ENCODE measurements around the gene UTP11. TPM values are rescaled to one million over a fixed set of nuclear protein-coding genes. Genes with fewer than 3 reads are reported as not detected.

Gene UTP11
- polyA plus RNA-seq, 1 donor: 42.7 TPM

DNA sequence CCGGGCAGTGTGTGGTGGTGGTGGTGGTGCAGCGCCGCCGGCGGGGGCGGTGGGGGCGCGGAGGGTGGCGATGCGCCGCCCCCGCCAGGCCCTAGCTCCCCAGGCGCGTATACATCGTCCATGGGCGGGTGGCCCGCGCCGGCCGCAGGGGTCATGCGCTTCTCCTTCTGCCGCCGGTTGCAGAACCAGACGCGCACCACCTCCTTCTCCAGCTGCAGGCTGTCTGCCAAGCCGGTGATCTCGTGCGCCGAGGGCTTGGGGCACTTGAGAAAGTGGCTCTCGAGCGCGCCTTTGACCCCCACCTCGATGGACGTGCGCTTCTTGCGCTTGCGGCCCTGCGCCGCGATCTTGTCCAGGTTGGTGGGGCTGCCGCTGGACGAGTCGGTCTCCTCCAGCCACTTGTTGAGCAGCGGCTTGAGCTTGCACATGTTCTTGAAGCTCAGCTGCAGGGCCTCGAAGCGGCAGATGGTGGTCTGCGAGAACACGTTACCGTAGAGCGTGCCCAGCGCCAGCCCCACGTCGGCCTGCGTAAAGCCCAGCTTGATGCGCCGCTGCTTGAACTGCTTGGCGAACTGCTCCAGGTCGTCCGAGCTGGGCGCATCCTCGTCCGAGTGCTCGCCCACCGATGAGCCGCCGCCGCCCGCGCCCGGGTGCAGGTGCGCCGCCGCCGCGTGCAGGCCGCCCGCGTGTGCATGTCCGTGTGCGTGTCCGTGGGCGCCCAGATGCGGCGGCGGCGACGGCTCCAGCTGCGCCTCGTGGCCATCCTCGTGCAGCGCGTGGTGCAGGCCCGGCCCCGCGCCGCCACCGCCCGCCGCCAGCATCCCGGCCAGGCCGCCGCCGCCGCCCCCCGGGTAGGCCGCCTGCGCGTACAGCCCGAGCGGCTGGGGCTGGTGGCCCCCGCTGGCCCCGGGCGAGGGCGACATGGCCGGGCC lies 33.1 kb downstream of the UTP11 start:
- no peak for DNase-seq

DNA sequence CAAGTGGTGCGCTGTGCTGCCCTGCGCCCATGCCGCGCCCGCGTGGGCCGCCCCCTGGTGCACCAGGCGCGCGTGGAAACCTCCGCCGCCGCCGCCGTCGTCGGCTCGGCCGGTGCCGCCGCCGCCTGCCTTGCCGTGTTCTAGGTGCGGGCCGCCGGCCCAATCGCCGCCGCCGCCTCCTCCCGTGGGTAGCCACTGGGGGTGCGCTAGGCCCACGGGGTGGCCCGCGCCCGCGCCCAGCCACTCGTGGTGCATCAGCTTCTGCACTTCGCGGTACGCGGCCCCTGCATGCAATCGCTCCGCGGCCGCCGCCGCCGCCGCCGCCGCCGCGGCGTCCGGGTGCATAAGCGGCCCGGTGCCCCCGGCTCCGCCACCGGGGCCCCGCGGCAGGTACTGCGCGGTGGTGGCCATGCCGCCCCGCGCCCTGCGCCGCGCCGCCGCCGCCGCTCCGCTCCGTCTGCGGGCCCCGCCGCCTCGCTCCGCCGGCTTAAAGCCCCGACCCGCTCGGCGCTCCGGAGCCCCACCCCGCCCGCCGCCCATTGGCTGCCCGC lies 33.9 kb downstream of the UTP11 start, which contains the start of gene POU3F1:
POU3F1 (minus strand) TSS at position 461 of the 551 bp plus-strand sequence; CDS start at position 411, 50 bp downstream.
- no peak for DNase-seq

GRCh38 chr1:38046884-38047602 lies 34.5 kb downstream of the UTP11 start:
- peak; percentile 83 for DNase-seq

GRCh38 chr1:38047603-38048141 lies 35.1 kb downstream of the UTP11 start:
- no peak for DNase-seq

DNA sequence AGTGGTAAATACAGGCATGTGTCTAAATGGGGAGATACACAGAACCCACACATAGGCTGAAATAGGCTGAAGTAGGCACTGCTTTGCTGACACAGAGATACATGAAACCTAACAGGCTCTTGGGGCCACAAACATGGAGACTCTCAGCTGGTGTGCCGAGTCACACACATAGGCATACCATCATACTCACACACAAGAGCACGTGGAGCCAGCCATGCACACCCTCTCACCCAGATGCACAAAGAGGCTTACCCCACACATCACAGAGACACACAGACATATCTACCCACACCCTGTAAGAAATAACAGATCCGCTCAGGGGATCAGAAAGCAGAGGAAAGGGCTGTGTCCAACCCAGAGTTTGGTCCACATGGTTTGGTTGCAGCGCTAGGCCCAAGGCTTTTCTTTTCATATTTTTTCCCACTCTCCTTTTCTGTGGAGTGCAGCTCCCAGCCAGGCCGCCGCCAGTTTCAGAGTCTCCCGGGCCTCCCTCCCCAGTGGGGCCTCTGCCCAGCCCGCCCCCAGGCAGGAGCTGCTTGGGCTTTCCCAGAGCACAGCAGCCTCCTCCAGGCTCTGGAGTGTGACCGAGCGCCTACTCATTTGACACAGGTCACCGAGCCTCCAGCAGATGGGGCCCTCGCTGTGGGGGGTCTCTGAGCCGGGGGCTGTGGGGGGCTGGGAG lies 38.0 kb downstream of the UTP11 start:
- no peak for DNase-seq

DNA sequence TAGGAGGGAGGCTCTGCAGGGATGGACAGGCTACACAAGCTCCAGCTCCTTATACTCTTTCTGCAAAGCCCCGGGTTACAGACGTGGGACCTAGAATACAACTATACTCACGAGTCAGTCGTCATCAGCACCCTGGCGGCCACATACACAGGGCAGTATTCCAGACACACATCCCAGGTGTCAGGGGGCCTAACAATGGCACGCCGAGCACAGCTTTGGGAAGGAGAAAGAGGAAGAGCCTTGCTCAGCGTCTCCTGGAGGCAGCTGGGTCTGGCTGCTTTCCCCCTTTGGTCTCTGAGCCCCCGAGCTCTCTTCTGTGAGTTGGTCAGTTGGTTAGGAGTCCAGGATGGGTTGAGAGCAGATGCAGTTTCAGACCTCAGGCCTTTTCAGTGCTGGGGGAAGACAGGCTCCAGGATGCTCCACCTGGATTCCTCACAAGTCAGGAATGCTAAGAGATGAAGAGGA lies 38.6 kb downstream of the UTP11 start:
- no peak for DNase-seq

- DNase-seq: no peak
Observed at GRCh38 chr1:38052750-38053415, 40.3 kb downstream of the UTP11 start.

DNA sequence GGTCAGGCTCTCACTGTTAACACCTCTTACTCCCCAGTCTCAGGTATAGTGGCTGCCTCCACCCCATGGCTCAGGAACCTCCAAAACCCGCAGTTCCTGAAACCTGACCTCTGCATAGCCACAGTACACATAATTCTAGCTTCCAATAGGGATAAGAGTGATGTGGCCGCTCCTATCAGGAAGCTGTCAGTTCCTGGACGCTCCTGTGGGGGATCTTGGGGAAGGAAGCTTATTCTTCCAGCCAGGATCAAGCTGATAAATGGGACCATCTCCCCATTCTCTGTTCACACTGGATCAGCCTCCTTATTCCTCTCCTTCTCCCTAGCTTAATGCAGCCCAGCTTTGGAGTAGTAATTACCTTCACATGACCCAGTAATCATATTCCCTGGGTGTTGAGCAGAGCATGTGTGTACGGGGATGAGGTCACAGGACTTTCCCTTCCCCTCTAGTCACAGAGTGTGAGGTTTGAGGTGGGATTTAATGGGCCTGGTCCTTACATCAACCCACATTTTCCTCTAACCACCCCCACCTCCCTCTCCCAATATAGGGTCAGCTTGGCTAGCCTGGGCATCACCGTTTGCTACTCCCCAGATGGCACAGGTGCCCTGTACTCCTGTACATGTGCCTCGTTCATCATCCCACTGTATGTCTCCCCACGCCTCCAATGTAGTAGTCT lies 41.0 kb downstream of the UTP11 start:
- no peak for DNase-seq

DNA sequence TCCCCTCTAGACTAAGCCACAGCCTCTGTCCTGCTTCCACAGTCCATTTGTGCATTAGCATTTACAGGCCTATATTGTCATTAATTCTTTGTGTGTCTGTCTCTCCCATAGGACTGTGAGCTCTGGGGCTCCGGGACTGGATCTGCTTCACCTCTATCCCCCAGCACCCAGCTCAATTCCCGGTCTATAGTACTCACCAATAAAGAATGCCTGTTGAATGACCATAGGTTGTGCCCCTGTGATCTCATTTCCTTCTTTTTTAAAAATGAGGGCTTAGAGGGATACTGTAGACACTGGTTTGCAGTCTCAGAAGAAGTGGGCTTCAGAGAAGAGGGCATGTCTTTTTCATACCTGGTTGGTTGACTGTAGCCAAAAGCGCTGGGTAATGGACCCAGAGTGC lies 42.9 kb downstream of the UTP11 start:
- no peak for DNase-seq

DNA sequence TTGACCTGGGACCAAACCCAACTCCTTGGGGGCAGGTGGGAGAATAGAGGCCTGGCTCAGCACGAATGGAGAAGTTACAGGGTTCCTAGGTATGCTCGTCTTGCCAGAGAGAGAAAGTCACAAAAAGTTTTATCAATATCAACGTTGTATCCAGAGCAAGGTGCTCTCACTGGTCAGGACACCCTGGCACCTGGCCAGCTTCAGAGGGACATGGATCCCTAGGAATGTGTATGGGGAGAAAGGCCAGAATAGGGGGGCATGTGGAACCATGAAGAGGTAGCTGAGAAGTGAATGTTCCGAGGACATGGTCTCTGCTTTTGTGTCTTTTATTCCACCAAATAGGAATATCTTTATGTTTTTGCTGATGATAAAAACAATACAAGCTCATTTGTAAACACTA lies 43.4 kb downstream of the UTP11 start:
- no peak for DNase-seq

DNA sequence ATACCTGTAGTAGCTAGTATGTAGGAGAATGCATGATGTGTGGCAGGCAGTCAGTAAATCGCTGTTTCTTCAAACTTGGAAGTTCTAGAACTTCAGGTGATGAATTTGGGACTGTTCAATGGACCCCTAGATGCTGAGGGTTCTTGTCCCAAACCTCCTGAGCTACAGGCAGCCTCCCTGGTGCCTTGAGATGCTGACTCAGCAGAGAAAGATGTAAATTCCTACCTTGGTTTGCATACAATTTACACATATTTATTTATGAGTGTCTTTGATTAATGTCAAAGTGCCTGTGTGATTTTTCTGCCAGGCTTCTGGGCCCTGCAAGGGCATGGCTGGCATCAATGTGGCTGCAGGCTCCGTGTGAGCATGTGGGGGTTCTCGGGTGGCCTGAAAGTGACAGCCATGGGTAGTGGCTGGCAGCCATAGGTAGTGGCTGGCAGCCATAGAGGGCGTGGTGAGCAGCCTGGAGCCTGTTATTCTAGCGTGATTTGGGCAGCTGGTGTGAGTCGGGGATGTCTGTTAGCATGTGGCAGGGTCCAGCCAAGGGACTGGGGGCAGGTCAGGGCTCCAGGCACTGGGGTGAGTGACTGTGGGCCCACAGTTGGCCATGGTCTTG lies 47.2 kb downstream of the UTP11 start:
- no peak for DNase-seq

- no peak for DNase-seq
Observed at GRCh38 chr1:38060498-38060897, 48.0 kb downstream of the UTP11 start.

DNA sequence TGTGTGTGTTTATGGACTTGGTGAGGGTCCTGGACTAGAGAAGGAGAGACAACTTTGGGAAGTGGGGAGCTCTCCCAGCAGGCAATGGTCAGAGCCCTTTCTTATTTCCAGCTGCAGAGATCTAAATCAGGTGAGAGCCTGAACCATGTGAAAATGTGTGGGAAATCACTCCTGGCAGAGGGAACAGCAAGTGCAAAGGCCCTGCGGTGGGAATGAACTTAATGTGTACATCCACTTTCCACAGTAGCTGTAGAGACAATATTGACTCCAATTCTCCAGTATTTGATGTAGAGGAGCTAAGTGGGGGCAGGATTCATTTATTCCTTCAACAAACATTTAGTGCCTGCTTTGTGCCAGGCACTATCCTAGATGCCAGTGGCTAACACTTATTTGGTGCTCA lies 48.8 kb downstream of the UTP11 start:
- no peak for DNase-seq

DNA sequence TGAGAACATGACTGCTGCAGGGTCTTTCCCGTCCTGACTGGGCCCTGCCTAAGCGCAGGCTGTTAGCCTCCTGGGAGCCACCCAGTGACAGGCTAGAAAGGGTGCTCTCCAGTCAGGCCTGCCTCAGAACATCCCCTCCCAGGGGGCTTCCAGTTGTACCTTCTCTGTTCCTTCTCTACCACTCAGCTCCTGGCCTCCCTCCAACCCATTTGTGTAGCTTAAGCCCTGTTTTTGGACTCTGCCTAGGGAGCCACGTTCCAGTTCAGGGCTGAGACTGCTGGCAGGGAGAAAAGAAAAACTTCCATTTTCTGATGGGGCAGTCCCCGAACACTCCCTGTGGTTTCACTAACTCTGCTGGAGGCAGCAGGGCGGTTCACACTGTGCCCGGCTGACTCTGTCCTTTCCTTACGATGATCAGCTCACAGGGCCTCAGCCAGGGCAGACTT lies 49.4 kb downstream of the UTP11 start:
- no peak for DNase-seq

DNA sequence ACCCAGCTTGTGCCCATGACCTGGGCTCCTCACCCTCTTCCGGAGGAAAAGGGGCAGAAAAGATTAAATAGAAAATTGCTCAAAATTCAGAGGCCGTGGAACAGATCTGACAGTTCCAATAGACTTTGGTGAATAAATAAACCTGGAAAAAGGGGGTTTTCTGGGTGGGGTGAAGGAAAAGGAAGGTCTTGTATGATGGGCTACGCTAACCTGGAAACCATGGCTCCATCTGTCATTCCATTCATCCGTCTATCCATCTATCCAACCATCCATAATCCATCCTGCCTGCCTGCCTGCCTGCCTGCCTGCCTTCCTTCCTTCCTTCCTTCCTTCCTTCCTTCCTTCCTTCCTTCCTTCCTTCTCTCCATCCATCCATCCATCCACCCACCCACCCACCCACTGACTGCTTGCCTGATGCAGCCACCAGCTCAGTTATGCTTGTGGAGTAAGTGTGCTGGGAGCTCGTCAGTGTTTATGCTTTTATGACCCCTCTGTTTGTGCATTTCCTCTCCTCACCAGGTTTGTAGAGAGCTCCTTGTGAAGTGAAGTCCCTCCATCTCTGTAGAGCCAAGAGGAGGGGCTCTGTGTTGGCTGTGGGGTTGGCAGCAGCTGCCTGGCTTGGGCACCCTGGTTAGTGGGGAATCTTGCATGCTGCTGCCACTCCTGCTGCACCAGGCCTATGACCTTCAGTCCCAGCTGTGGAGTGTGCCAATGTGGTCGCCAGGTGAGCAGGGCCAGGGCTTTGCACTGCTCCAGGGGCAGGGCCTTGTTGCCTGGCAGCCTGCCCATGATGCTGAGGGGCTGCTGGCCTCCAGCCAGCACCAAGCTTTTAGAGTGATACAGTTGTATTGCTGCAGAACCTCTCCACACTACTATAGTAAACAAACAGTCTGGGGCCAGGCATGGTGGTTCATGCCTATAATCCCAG lies 50.1 kb downstream of the UTP11 start:
- no peak for DNase-seq

GRCh38 chr1:38063616-38064015 lies 51.1 kb downstream of the UTP11 start:
- DNase-seq: no peak

DNA sequence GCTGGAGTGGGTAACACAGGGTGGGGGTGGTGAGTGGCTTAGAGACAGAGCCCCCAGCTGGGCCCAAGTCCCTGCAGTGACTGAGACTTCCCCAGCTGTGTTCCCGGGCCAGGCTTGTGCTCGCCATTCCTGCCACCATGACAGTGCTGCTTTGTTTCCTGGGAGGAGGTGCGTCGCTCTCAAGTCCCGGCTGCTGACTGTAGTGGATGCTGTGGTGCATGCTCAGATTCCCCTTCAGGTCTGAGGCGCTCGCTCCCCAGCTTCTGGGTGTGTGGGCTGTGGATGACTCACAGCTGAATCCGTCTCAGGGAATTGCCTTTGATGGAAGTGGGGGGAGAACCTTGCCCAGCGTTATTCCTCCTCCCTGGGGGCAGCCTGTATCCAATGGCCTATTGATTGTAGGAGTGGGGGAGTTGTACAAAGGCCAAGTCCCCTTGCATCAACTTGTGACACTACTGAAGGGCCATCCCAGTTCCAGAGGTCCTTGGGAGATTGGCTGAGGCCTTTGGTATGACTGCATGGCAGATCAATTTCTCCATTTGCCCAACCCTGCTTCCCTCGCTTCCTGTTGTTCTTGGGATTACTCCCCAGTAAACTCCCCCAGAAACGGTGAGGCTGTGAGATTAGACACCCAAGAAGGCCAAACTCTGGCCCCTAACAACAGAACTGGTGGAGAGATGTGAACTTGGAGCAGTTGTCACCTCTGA lies 51.8 kb downstream of the UTP11 start:
- DNase-seq: no peak

DNA sequence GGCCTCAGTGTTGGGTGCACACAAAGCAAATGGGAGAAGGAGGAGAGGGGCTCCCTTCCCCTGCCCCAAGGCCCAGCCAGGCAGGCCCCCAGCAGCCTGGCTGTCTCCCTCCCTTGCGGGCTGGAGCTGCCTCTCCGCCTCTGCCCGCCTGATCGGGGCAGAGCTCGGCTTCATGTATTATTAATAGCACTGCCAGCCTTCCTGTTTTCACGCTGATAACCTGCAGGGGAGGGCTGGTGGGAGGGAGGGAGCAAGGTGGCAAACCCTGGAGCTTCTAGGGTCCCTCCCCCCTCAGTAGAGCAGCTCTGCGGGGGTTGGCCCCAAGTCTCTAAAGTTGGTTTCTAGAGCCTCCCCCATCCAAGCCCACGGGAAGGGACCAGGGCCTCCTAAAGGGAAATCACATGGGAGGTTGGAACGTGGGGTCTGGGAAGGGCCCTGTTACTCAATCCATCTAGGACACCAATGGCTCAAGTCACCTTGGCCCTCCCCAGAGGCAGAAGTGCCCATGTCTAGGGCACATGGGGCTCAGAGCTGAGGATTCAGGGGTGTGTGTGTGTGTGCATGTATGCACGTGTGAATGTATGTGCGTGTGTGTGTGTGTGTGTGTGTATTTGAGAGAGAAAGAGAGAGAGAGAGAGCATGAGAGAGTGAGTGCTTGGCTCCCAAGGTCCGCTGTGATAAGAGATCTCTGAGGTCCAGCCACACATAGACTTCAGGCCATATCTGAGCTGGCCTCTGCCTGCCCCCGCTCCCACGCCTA lies 55.9 kb downstream of the UTP11 start:
- no peak for DNase-seq

Measured in left kidney (tissue), 2 donors.